ENCODE results near the gene ANKMY1. TPM values are rescaled to one million over a fixed set of nuclear protein-coding genes. Genes with fewer than 3 reads are reported as not detected.
A peak's percentile ranks its signal among the peaks of the same experiment; 100 is the strongest.

Gene ANKMY1
- total RNA-seq, 3 donors from 2014 or later (not counting 1 experiment from before 2014, with no cell fraction given) = 43.8 to 51.5 (median 46.6) TPM

- no peaks in the 10 kb centered on the region for H3K36me3 ChIP-seq (ENCODE audit: control insufficient read depth, insufficient read depth, low read length)
- no peak overlapping the region for H3K4me3 ChIP-seq (ENCODE audit: low read length)
- H3K27me3 ChIP-seq (ENCODE audit: control insufficient read depth, insufficient read depth, low read length) = no peaks in the 10 kb centered on the region
- Mint-ChIP-seq H3K27me3 (ENCODE audit: low read depth in 2 of 2) (no peaks in the 10 kb centered on the region), H3K36me3 (no peaks in the 10 kb centered on the region), H3K4me3 (no peak overlapping the region), H3K4me1 (peaks cover 6 to 20% of the 10 kb centered on the region in 2 donors), H3K27ac (no peak overlapping the region), H3K9me3 (no peaks in the 10 kb centered on the region)
- ATAC-seq (no peak), DNase-seq (no peak)
- peaks cover 10% of the 10 kb centered on the region for H3K4me1 ChIP-seq (ENCODE audit: control insufficient read depth, insufficient read depth, low read length)
- TF ChIP-seq CTCF (IDR thresholded peaks at IDR 0.05) = no peak
- WGBS (ENCODE audit: insufficient coverage) = 92% methylated on average over 31 of the region's 31 CpGs
- no peaks in the 10 kb centered on the region for H3K9me3 ChIP-seq (ENCODE audit: control insufficient read depth, insufficient read depth, low read length)
- intact Hi-C loops (cut with micrococcal nuclease) = loop anchor here (10.0 kb wide), 2 partner anchors 53 to 193 kb away; partner anchors contain the start of genes DUSP28 and RNPEPL1
- no peak overlapping the region for H3K27ac ChIP-seq (ENCODE audit: low read length)
Observed at GRCh38 chr2:240511351-240512108, 46.3 kb downstream of the ANKMY1 start.

- Histone ChIP-seq H3K36me3 (ENCODE audit: control insufficient read depth, insufficient read depth, low read length) (no peaks in the 10 kb centered on the region), H3K4me3 (ENCODE audit: low read length) (no peak overlapping the region), H3K27me3 (ENCODE audit: control insufficient read depth, insufficient read depth, low read length) (no peaks in the 10 kb centered on the region), H3K27ac (ENCODE audit: low read length) (no peak overlapping the region), H3K4me1 (ENCODE audit: control insufficient read depth, insufficient read depth, low read length) (peaks cover 10% of the 10 kb centered on the region), H3K9me3 (ENCODE audit: control insufficient read depth, insufficient read depth, low read length) (no peaks in the 10 kb centered on the region)
- no peak for TF ChIP-seq CTCF (IDR thresholded peaks at IDR 0.05)
- Mint-ChIP-seq H3K36me3 (no peaks in the 10 kb centered on the region), H3K4me1 (peaks cover 6 to 20% of the 10 kb centered on the region in 2 donors), H3K27ac (peak overlapping the region; percentile 16 to 51), H3K4me3 (no peak overlapping the region), H3K9me3 (no peaks in the 10 kb centered on the region), H3K27me3 (ENCODE audit: low read depth in 2 of 2) (no peaks in the 10 kb centered on the region)
- intact Hi-C loops (cut with micrococcal nuclease) = loop anchor here (10.0 kb wide), 2 partner anchors 54 to 194 kb away; partner anchors contain the start of genes DUSP28 and RNPEPL1
- WGBS (ENCODE audit: insufficient coverage) = 94% methylated on average over 12 of the region's 12 CpGs
- DNase-seq (no peak), ATAC-seq (no peak)
Observed at GRCh38 chr2:240510513-240511210, 47.1 kb downstream of the ANKMY1 start.

- H3K27me3 ChIP-seq (ENCODE audit: control insufficient read depth, insufficient read depth, low read length) = no peaks in the 10 kb centered on the region
- DNase-seq (no peak), ATAC-seq (no peak)
- intact Hi-C loops (cut with micrococcal nuclease) = loop anchor here (10.0 kb wide), 2 partner anchors 55 to 195 kb away; partner anchors contain the start of genes DUSP28 and RNPEPL1
- no peaks in the 10 kb centered on the region for H3K27me3 Mint-ChIP-seq (ENCODE audit: low read depth in 2 of 2)
- peaks cover 10% of the 10 kb centered on the region for H3K4me1 ChIP-seq (ENCODE audit: control insufficient read depth, insufficient read depth, low read length)
- H3K4me3 Mint-ChIP-seq = no peak overlapping the region
- TF ChIP-seq CTCF (IDR thresholded peaks at IDR 0.05) = no peak
- no peak overlapping the region for H3K4me3 ChIP-seq (ENCODE audit: low read length)
- no peaks in the 10 kb centered on the region for H3K9me3 ChIP-seq (ENCODE audit: control insufficient read depth, insufficient read depth, low read length)
- H3K36me3 Mint-ChIP-seq = no peaks in the 10 kb centered on the region
- no peak overlapping the region for H3K27ac ChIP-seq (ENCODE audit: low read length)
- no peaks in the 10 kb centered on the region for H3K9me3 Mint-ChIP-seq
- no peaks in the 10 kb centered on the region for H3K36me3 ChIP-seq (ENCODE audit: control insufficient read depth, insufficient read depth, low read length)
- peak overlapping the region in 1 of 2 donors; percentile 16 for H3K27ac Mint-ChIP-seq
- 87% methylated on average over 12 of the region's 12 CpGs for WGBS (ENCODE audit: insufficient coverage)
- H3K4me1 Mint-ChIP-seq = peaks cover 6 to 20% of the 10 kb centered on the region in 2 donors
Observed at GRCh38 chr2:240509667-240510512, 47.9 kb downstream of the ANKMY1 start.

Measured in natural killer cell (primary cell).